Subcutaneous adipose tissue (tissue), 4 donors: ENCODE data around the gene FAM53A. TPM values are rescaled to one million over a fixed set of nuclear protein-coding genes. Genes with fewer than 3 reads are reported as not detected.

ENCODE experiments used
- CTCF ChIP-seq: fragments of 450-650 bp; IDR thresholded peaks from one replicate; pipeline ENCODE4 v1.5.1; 2016; ENCODE audit warnings: low read depth, mild to moderate bottlenecking, control low read depth, antibody characterized with exemption, moderate library complexity
- total RNA-seq, 4 donors: library from RNA; depleted of rRNA; stranded (reverse); fragments of >200 nt; gene quantifications; one replicate each; pipeline ENCODE4 v1.1.0, GENCODE V29; 2016

Gene FAM53A
- total RNA-seq, 4 donors from 2014 or later, result 1.5 to 5.9 (median 3.8) TPM

- TF ChIP-seq CTCF, result no peak
These were observed 82.1 kb downstream of the FAM53A start for GRCh38 chr4:1601852-1602654.

DNA sequence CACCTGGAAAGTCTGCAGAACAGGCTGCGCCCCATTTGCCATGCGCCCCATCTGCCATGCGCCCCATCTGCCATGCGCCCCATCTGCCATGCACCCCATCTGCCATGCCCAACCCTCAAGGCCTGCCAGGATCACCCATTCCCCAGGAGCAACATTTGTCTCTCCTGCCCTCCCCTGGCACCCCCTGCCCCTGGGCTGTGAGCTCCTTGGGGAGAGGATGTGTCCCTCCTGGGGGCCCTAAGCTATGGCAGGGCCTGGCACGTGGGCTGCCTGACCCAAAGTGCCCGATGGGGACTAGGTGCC lies 82.6 kb downstream of the FAM53A start:
- TF ChIP-seq CTCF, result no peak

DNA sequence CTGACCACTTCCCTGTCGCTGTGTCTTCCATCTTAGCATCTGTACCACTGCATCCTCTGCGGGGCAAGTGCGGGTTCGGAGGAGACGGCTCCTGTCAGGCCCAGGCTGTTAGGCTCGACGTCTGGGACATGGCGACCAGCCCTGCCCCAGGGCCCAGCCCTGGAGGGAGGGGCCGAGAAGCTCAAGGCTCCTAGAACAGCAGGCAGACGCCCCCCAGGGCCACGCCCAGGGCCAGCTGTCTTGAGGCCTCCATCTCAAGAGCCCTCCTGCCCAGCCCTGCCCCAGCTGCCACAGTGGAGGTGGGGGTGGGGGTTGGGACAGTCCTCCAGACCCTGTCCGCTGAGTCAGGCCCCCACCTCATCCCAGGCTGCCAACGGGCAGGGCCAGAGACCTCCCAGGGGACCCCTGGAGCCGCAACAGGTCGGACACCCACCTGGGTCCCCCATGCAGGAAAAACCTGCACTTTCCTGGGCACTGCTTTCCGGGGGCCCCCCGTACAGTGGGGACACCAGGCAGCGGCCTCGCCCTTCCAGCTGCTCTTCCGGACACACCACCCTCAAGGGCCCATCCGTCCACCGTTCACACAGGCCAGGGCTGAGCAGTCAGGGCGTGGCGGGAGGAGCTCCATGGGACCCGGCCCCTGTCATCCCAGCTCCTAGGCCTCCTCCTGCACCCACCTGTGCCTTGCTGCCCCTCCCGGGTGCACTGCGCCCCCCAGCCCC lies 83.1 kb downstream of the FAM53A start:
- no peak for TF ChIP-seq CTCF

- TF ChIP-seq CTCF, result no peak
These were observed 83.8 kb downstream of the FAM53A start for GRCh38 chr4:1600211-1600780.

DNA sequence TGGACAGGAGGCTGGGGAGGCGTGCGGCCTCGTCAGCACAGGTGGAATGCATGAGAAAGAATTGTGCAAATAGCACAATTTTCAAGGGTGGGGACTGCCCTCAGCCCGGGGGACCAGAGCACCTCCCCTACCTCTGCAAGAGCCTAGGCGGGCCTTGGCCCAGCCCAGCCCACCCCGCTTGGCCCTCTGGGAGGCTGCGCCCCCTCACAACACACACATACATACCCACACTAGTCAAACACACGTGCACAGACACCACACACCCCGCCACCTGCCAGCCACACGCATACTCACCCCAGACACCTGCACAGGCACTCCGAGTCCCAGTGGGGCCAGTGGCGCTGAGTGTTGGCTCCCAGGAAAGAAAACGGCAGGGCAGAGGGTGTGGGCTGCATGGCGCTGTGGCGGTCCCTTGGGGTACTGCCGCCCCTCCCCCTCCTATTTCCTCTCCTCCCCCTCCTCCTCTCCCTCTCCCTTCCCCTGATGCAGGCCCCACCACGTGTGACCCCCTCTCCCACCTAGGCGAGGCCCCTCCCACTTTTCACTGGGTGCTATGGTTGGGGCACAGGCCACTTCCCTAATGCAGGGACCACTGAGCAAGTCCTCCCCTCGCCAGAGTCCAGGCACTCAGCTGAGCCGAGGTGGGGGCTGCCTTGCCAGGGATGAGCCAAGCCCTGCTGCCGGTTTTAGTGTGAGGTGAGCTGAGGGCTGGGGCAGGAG lies 84.5 kb downstream of the FAM53A start:
- TF ChIP-seq CTCF, result no peak

DNA sequence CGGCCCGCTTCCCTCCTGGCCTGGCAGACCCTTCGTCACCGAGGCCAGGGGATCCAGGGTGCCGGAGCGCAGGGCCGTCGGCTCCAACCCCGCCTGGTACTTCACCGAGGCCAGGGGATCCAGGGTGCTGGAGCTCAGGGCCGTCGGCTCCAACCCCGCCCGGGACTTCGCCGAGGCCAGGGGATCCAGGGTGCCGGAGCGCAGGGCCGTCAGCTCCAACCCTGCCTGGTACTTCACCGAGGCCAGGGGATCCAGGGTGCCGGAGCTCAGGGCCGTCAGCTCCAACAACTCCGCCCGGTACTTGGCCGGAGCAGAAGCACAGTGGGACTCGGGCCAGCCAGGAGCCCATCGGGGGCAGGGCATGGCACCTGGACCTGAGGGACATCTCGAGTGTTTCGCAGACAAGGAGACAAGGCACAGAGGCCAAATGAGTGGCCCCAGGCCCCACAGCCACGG lies 85.1 kb downstream of the FAM53A start:
- no peak for TF ChIP-seq CTCF
